Endothelial cell of umbilical vein (primary cell): Measurements from ENCODE around the gene NUB1. TPM values are rescaled to one million over a fixed set of nuclear protein-coding genes. Genes with fewer than 3 reads are reported as not detected.

Experiments used
- BruUV-seq: library from RNA; stranded (reverse); fragments of 400-500 nt; replicated peaks from 2 replicates; lab custom pipeline; 2021; lab: Mats Ljungman, UMichigan
- CTCF ChIA-PET: fragments of 300-600, 350-600 bp; sonication (Branson Sonifier 250); formaldehyde crosslinking; loops from one replicate; lab custom pipeline; 2021; ENCODE audit warnings: antibody characterized with exemption, inconsistent platforms; lab: Charles Lee
- POLR2A ChIA-PET: fragments of 300-600, 350-600 bp; sonication (Branson Sonifier 250); formaldehyde crosslinking; loops from one replicate; lab custom pipeline; 2021; ENCODE audit warnings: antibody characterized with exemption, inconsistent platforms; lab: Charles Lee
- DNase-seq: peaks from one replicate; pipeline ENCODE4 v3.0.0-alpha.2; 2011; ENCODE audit warnings: low read depth, low spot score
- FAIRE-seq: peaks from 2 replicates; lab custom pipeline; 2011; peaks lifted over from hg19 to GRCh38; lab: Jason Lieb, UNC
- H2AFZ ChIP-seq: 2 replicates; pipeline ENCODE4 v1.6.0; 2012; ENCODE audit warnings: low read depth, low read length, control low read depth, inconsistent platforms
- H3K27ac ChIP-seq: 2 replicates; pipeline ENCODE4 v1.5.1; 2011; ENCODE audit warnings: low read depth, mild to moderate bottlenecking, control low read depth, low read length, moderate library complexity; ENCODE audit not compliant: insufficient read depth
- H3K27me3 ChIP-seq, 2 experiments: 2 replicates each; pipeline versions ENCODE4 v1.6.0 to v1.6.1; 2011; ENCODE audit warnings: low read length in 2 of 2, mixed read lengths in 1 of 2; ENCODE audit not compliant: control insufficient read depth in 2 of 2, insufficient read depth in 2 of 2
- H3K36me3 ChIP-seq, 2 experiments: 2 replicates in 1 of 2; 3 replicates in 1 of 2; pipeline ENCODE4 v1.5.1; 2011; ENCODE audit warnings: low read length in 2 of 2, mild to moderate bottlenecking in 1 of 2, moderate library complexity in 1 of 2; ENCODE audit not compliant: control insufficient read depth in 2 of 2, insufficient read depth in 2 of 2; ENCODE audit errors: extremely low read depth in 1 of 2
- H3K4me1 ChIP-seq: 3 replicates; pipeline ENCODE4 v1.5.1; 2011; ENCODE audit warnings: mild to moderate bottlenecking, low read length; ENCODE audit not compliant: control insufficient read depth, insufficient read depth; ENCODE audit errors: extremely low read depth
- H3K4me2 ChIP-seq: 2 replicates; pipeline ENCODE4 v1.6.1; 2011; ENCODE audit warnings: low read length, control low read depth, mixed read lengths; ENCODE audit not compliant: insufficient read depth
- H3K4me3 ChIP-seq, 3 experiments: fragments of 200-600 bp in 1 of 3; sonication (generic), shearing (Covaris generic) in 1 of 3; replicated peaks in 1 of 3; 2 replicates each; pipeline ENCODE4 v1.5.1; 2011 to 2016; ENCODE audit warnings: control low read depth in 3 of 3, low read length in 3 of 3, mild to moderate bottlenecking in 2 of 3, inconsistent platforms in 1 of 3, low read depth in 1 of 3, moderate library complexity in 1 of 3; ENCODE audit not compliant: insufficient read depth in 1 of 3
- H3K79me2 ChIP-seq: 2 replicates; pipeline ENCODE4 v1.6.0; 2012; ENCODE audit warnings: low read length, inconsistent platforms; ENCODE audit not compliant: control insufficient read depth, insufficient read depth
- H3K9ac ChIP-seq: replicated peaks from 2 replicates; pipeline ENCODE3; 2011; ENCODE audit warnings: low read length, control low read depth; ENCODE audit not compliant: insufficient read depth; ENCODE audit errors: extremely low read depth
- H3K9me1 ChIP-seq: replicated peaks from 3 replicates; pipeline ENCODE4 v1.6.0; 2011; ENCODE audit warnings: mild to moderate bottlenecking, low read length; ENCODE audit not compliant: control insufficient read depth, insufficient read depth; ENCODE audit errors: extremely low read depth
- H3K9me3 ChIP-seq: replicated peaks from 2 replicates; pipeline ENCODE4 v1.5.1; 2012; ENCODE audit warnings: low read length, inconsistent platforms; ENCODE audit not compliant: control insufficient read depth, insufficient read depth
- H4K20me1 ChIP-seq: replicated peaks from 2 replicates; pipeline ENCODE3; 2011; ENCODE audit warnings: mild to moderate bottlenecking, low read length; ENCODE audit not compliant: control insufficient read depth, insufficient read depth; ENCODE audit errors: extremely low read depth
- EZH2 ChIP-seq: IDR thresholded peaks from 2 replicates; pipeline ENCODE4 v1.6.1; 2012; ENCODE audit warnings: borderline replicate concordance, low read depth, mild to moderate bottlenecking, moderate library complexity, low read length, inconsistent platforms; ENCODE audit not compliant: severe bottlenecking
- FOS ChIP-seq: IDR thresholded peaks from 2 replicates; pipeline ENCODE4 v1.6.1; 2011; ENCODE audit warnings: mild to moderate bottlenecking, low read length, moderate library complexity, borderline replicate concordance; ENCODE audit not compliant: insufficient read depth
- GATA2 ChIP-seq: IDR thresholded peaks from 2 replicates; pipeline ENCODE4 v1.7.0; 2011; ENCODE audit warnings: low read depth, mild to moderate bottlenecking, moderate library complexity, mixed read lengths, low read length; ENCODE audit not compliant: insufficient read length, insufficient read depth
- JUN ChIP-seq: IDR thresholded peaks from 2 replicates; pipeline ENCODE4 v1.6.1; 2011; ENCODE audit warnings: borderline replicate concordance, low read depth; ENCODE audit not compliant: insufficient read length, insufficient read depth
- MYC ChIP-seq: IDR thresholded peaks from one replicate; pipeline ENCODE4 v1.6.1; 2011; ENCODE audit warnings: mild to moderate bottlenecking, low read depth, low read length
- POLR2A ChIP-seq: IDR thresholded peaks from 2 replicates; pipeline ENCODE4 v1.6.1; 2012; ENCODE audit warnings: low read depth, mild to moderate bottlenecking, control low read depth, low read length
- POLR2AphosphoS5 ChIP-seq: IDR thresholded peaks from 2 replicates; pipeline ENCODE4 v1.6.1; 2012; ENCODE audit warnings: low read depth, mild to moderate bottlenecking, control low read depth, low read length, moderate library complexity; ENCODE audit not compliant: insufficient read depth
- dilution Hi-C: fragments of 300-500 bp; cut with MboI; formaldehyde crosslinking; loops from one replicate; pipeline ENCODE4 v1.15.0; 2019; ENCODE audit warnings: low sequenced_read_pairs; ENCODE audit not compliant: extremely low pct_ligation_motif_present
- intact Hi-C: fragments of 100-400 bp; cut with micrococcal nuclease; formaldehyde crosslinking; loops from one replicate; pipeline ENCODE4 v1.10.0; 2022
- polyA plus RNA-seq, 4 experiments: library from polyadenylated mRNA; depleted of rRNA in 3 of 4; stranded (reverse) in 3 of 4; unstranded in 1 of 4; fragments of >200 nt; gene quantifications; 2 replicates each; pipeline versions ENCODE4 v1.2.1 to v1.2.3, GENCODE V29; 2011 to 2012; ENCODE audit warnings: missing spikeins in 1 of 4
- total RNA-seq: library from RNA; stranded (reverse); gene quantifications from 2 replicates; pipeline ENCODE4 v1.2.3, GENCODE V29; 2021
- TF ChIP-seq, protein P1 (sequence below): IDR thresholded peaks from 2 replicates; pipeline ENCODE4 v1.6.1; 2011; ENCODE audit not compliant: insufficient read depth, insufficient read length
- TF ChIP-seq, protein P2 (sequence below), 2 donors: IDR thresholded peaks; 1 replicate in 1 of 2; 2 replicates in 1 of 2; pipeline ENCODE4 v1.5.1; 2011; ENCODE audit warnings: low read length in 2 of 2, mild to moderate bottlenecking in 2 of 2, moderate library complexity in 2 of 2, control low read depth in 1 of 2, inconsistent platforms in 1 of 2, low read depth in 1 of 2; ENCODE audit not compliant: insufficient read depth in 1 of 2; ENCODE audit errors: extremely low read depth in 1 of 2

NUB1 gene
- total and polyA plus RNA-seq, 2 donors (not counting 3 experiments of a cell fraction or from before 2014, with no cell fraction given): 28.0 to 46.2 TPM

- Histone ChIP-seq H3K9me3 (no peaks in the 10 kb centered on the region), H3K9ac (peak overlapping the region; percentile 95), H3K9me1 (no peaks in the 10 kb centered on the region), H3K36me3 (peaks cover 2 to 7% of the 10 kb centered on the region in 2 experiments), H3K4me2 (peak overlapping the region; percentile 100), H4K20me1 (no peaks in the 10 kb centered on the region), H2AFZ (no peak overlapping the region), H3K27ac (no peak overlapping the region), H3K4me3 (peak overlapping the region; percentile 97 to 100 (median 100)), H3K27me3 (peaks cover 8 to 14% of the 10 kb centered on the region in 2 experiments), H3K79me2 (peaks cover 18% of the 10 kb centered on the region), H3K4me1 (peaks cover 15% of the 10 kb centered on the region)
- no TSS peak for BruUV-seq
- intact Hi-C loops (no loop called here), dilution Hi-C loops (no loop called here)
- POLR2A ChIA-PET: no interaction called here
- CTCF ChIA-PET: interaction anchor here (2.9 kb wide), 1 partner anchor 27 kb away, joined by 23 read pairs; no protein-coding TSS in a partner anchor
- no peak for FAIRE-seq
- TF ChIP-seq FOS: no peak
- no peak for TF ChIP-seq EZH2
- TF ChIP-seq, protein P1, sequence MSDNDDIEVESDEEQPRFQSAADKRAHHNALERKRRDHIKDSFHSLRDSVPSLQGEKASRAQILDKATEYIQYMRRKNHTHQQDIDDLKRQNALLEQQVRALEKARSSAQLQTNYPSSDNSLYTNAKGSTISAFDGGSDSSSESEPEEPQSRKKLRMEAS: no peak
- no peak for TF ChIP-seq MYC
- TF ChIP-seq, protein P2, sequence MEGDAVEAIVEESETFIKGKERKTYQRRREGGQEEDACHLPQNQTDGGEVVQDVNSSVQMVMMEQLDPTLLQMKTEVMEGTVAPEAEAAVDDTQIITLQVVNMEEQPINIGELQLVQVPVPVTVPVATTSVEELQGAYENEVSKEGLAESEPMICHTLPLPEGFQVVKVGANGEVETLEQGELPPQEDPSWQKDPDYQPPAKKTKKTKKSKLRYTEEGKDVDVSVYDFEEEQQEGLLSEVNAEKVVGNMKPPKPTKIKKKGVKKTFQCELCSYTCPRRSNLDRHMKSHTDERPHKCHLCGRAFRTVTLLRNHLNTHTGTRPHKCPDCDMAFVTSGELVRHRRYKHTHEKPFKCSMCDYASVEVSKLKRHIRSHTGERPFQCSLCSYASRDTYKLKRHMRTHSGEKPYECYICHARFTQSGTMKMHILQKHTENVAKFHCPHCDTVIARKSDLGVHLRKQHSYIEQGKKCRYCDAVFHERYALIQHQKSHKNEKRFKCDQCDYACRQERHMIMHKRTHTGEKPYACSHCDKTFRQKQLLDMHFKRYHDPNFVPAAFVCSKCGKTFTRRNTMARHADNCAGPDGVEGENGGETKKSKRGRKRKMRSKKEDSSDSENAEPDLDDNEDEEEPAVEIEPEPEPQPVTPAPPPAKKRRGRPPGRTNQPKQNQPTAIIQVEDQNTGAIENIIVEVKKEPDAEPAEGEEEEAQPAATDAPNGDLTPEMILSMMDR (IDR thresholded peaks at IDR 0.05; ENCODE audit: extremely low read depth in 1 of 2, insufficient read depth in 1 of 2, low read depth in 1 of 2, low read length in 2 of 2): no peak
- no peak for TF ChIP-seq POLR2AphosphoS5
- TF ChIP-seq POLR2A: no peak
- no peak for TF ChIP-seq GATA2
- no peak for TF ChIP-seq JUN
- DNase-seq: no peak
These were observed 1.2 kb downstream of the NUB1 start for GRCh38 chr7:151342811-151343210.
